Measurements from ENCODE around the gene TAL1.

DNA sequence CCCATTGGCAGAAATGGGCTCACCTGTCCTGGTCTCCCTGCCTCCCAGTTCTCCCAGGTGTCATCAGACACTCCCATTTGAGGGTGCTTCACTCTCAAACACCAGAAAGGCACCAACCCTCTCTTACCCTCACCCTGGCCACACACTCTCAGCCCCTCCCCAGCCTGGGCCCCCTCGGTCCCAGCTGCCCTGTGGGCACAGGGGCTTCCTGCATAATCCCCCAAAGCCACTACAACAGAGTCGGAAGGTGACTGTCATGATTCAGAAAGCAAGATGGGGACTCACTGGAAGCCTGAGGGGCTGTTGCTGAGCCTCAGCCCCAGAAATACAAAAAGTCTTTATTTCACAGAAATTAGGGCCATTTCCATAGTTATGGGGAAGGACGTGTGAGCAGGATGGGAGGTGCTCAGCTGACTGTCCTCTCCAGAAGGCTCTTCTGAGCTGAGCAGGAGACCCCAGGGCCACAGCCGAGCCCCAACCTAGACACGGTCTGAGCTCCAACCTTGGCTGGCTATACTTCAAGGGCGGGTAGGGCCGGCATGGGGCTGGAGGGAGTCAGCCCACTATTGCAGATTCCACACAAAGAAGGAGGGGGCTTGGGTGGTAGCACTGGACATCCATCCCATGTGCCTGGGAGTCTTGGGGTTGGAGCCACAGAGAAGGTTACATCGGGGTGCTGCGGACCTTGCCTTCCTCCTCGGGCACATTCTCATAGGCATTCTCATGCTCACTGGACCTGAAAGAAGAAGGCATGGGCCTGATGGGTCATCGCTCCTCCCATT is 48.5 kb downstream of the TAL1 start:
- TF ChIP-seq POLR2A (IDR thresholded peaks at IDR 0.05), result no peak
- TF ChIP-seq, protein P1, sequence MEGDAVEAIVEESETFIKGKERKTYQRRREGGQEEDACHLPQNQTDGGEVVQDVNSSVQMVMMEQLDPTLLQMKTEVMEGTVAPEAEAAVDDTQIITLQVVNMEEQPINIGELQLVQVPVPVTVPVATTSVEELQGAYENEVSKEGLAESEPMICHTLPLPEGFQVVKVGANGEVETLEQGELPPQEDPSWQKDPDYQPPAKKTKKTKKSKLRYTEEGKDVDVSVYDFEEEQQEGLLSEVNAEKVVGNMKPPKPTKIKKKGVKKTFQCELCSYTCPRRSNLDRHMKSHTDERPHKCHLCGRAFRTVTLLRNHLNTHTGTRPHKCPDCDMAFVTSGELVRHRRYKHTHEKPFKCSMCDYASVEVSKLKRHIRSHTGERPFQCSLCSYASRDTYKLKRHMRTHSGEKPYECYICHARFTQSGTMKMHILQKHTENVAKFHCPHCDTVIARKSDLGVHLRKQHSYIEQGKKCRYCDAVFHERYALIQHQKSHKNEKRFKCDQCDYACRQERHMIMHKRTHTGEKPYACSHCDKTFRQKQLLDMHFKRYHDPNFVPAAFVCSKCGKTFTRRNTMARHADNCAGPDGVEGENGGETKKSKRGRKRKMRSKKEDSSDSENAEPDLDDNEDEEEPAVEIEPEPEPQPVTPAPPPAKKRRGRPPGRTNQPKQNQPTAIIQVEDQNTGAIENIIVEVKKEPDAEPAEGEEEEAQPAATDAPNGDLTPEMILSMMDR (IDR thresholded peaks at IDR 0.05), result no peak
